Measurements from ENCODE around the gene PCNT. TPM values are rescaled to one million over a fixed set of nuclear protein-coding genes. Genes with fewer than 3 reads are reported as not detected.

PCNT gene
- total and polyA plus RNA-seq, 2 of the 4 experiments (the other 2 are of a cell fraction) = 10.0 to 19.4 TPM

- Histone ChIP-seq H2BK20ac (ENCODE audit: low read depth, low read length) (no peak overlapping the region), H3K4me3 (ENCODE audit: insufficient read depth, low read depth, low read length) (no peak overlapping the region), H3K4me2 (ENCODE audit: low read depth, low read length) (no peak overlapping the region), H3K36me3 (ENCODE audit: control insufficient read depth, insufficient read depth, low read length) (peaks cover 24% of the 10 kb centered on the region), H2AK5ac (ENCODE audit: low read depth, low read length) (no peak overlapping the region), H2BK15ac (ENCODE audit: low read depth, low read length) (no peak overlapping the region), H3K4me1 (ENCODE audit: control insufficient read depth, insufficient read depth, low read length) (no peaks in the 10 kb centered on the region), H3K14ac (replicated peaks; ENCODE audit: low read depth, low read length) (no peak overlapping the region), H2AFZ (replicated peaks; ENCODE audit: low read length, poor library complexity) (no peak overlapping the region), H3K23ac (ENCODE audit: low read depth, low read length) (no peak overlapping the region), H3K9me1 (ENCODE audit: insufficient read depth, low read length) (no peaks in the 10 kb centered on the region), H3K56ac (ENCODE audit: extremely low read depth, insufficient read depth, low read length) (no peak overlapping the region), H3K27ac (ENCODE audit: insufficient read depth, low read length) (no peak overlapping the region), H3K4ac (ENCODE audit: low read depth, low read length) (no peak overlapping the region), H3K9me3 (ENCODE audit: control insufficient read depth, insufficient read depth, low read length) (no peaks in the 10 kb centered on the region), H3K27me3 (ENCODE audit: control insufficient read depth, insufficient read depth, low read length) (no peaks in the 10 kb centered on the region), H4K8ac (ENCODE audit: low read depth in 2 of 2, low read length in 2 of 2) (no peak overlapping the region), H4K20me1 (ENCODE audit: insufficient read depth, low read length) (no peaks in the 10 kb centered on the region), H3K9ac (ENCODE audit: low read depth, low read length) (no peak overlapping the region), H2BK120ac (ENCODE audit: low read depth, low read length) (no peak overlapping the region), H3K18ac (ENCODE audit: low read depth, low read length) (no peak overlapping the region), H2AK9ac (replicated peaks; ENCODE audit: low read depth, low read length, poor library complexity) (no peak overlapping the region), H4K91ac (ENCODE audit: insufficient read depth, low read depth, low read length) (no peak overlapping the region), H3K79me1 (ENCODE audit: low read depth in 1 of 2, low read length in 2 of 2) (peaks cover 0 to 3% of the 10 kb centered on the region in 2 experiments; a peak in 2 of 4 replicates), H2BK5ac (ENCODE audit: low read depth, low read length, poor library complexity, severe bottlenecking) (no peak overlapping the region), H4K5ac (ENCODE audit: low read depth, low read length) (no peak overlapping the region)
- no TSS peak for BruUV-seq (replicated peaks)
- dilution Hi-C loops (cut with HindIII; ENCODE audit: low sequenced_read_pairs, unreplicated experiment) = no loop called here
- intact Hi-C loops (cut with micrococcal nuclease) = no loop called here
- WGBS, 2 experiments (ENCODE audit: extremely low coverage in 2 of 2, insufficient read length in 1 of 2) = 100% methylated on average over 1 of the region's 9 CpGs; no CpG with 5 or more reads in 1 of the 2 experiments
- TF ChIP-seq CEBPB (IDR thresholded peaks at IDR 0.05; ENCODE audit: low read depth, low read length) (no peak), CTCF (conservative IDR thresholded peaks at IDR 0.05; ENCODE audit: low read depth, low read length) (no peak)
- no peak for DNase-seq
- in situ Hi-C loops (cut with MboI; ENCODE audit: low sequenced_read_pairs) = no loop called here
- POLR2A ChIA-PET (ENCODE audit: unreplicated experiment) = no interaction called here
- CTCF ChIA-PET = no interaction called here
- no peak for ATAC-seq (ENCODE audit: low read depth)
Measured at GRCh38 chr21:46410516-46410915, 86.6 kb downstream of the PCNT start.
